Thyroid gland (tissue), 4 donors: ENCODE measurements around the gene SETDB2.

Experiments
- POLR2A ChIP-seq, 2 donors: fragments of 450-650 bp; IDR thresholded peaks; one replicate each; pipeline ENCODE4 v1.6.1; 2017; ENCODE audit warnings: antibody characterized with exemption in 2 of 2, mild to moderate bottlenecking in 2 of 2, moderate library complexity in 1 of 2
- TF ChIP-seq, protein P1 (sequence below), 6 experiments: fragments of 200-600 bp in 3 of 6; fragments of 450-650 bp in 3 of 6; sonication (generic) in 3 of 6; IDR thresholded peaks; one replicate each; pipeline ENCODE4 v1.5.1; 2016 to 2019; ENCODE audit warnings: antibody characterized with exemption in 6 of 6, mild to moderate bottlenecking in 2 of 6, inconsistent platforms in 1 of 6, moderate library complexity in 1 of 6

DNA sequence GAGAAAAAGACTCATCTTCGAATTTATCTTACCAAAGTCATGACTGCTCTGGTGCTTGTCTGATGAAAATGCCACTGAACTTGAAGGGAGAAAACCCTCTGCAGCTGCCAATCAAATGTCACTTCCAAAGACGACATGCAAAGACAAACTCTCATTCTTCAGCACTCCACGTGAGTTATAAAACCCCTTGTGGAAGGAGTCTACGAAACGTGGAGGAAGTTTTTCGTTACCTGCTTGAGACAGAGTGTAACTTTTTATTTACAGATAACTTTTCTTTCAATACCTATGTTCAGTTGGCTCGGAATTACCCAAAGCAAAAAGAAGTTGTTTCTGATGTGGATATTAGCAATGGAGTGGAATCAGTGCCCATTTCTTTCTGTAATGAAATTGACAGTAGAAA is 32.5 kb downstream of the SETDB2 start:
- TF ChIP-seq, protein P1, sequence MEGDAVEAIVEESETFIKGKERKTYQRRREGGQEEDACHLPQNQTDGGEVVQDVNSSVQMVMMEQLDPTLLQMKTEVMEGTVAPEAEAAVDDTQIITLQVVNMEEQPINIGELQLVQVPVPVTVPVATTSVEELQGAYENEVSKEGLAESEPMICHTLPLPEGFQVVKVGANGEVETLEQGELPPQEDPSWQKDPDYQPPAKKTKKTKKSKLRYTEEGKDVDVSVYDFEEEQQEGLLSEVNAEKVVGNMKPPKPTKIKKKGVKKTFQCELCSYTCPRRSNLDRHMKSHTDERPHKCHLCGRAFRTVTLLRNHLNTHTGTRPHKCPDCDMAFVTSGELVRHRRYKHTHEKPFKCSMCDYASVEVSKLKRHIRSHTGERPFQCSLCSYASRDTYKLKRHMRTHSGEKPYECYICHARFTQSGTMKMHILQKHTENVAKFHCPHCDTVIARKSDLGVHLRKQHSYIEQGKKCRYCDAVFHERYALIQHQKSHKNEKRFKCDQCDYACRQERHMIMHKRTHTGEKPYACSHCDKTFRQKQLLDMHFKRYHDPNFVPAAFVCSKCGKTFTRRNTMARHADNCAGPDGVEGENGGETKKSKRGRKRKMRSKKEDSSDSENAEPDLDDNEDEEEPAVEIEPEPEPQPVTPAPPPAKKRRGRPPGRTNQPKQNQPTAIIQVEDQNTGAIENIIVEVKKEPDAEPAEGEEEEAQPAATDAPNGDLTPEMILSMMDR (IDR thresholded peaks at IDR 0.05): no peak
- TF ChIP-seq POLR2A (IDR thresholded peaks at IDR 0.05): no peak
